T-helper 1 cell treated with Interleukin-12 subunit alpha and Interleukin-12 subunit beta and Interleukin-4 antibody, amounts not matched to agents 30 μg/mL and 1 μg/mL, for 36 hours (primary cell): Measurements from ENCODE around the gene PDLIM7.

ENCODE experiments used
- H3K27ac Mint-ChIP-seq: one replicate; pipeline ENCODE4 v1.8.0; 2021; ENCODE audit warnings: mild to moderate bottlenecking, mixed read lengths
- H3K27me3 Mint-ChIP-seq: one replicate; pipeline ENCODE4 v1.8.0; 2021; ENCODE audit warnings: low read depth, mixed read lengths
- H3K36me3 Mint-ChIP-seq: one replicate; pipeline ENCODE4 v1.8.0; 2021; ENCODE audit warnings: low read depth, mixed read lengths
- H3K4me1 Mint-ChIP-seq: one replicate; pipeline ENCODE4 v1.8.0; 2021; ENCODE audit warnings: low read depth, mixed read lengths
- H3K4me3 Mint-ChIP-seq: one replicate; pipeline ENCODE4 v1.8.0; 2021; ENCODE audit warnings: mild to moderate bottlenecking, moderate library complexity, mixed read lengths
- H3K9me3 Mint-ChIP-seq: one replicate; pipeline ENCODE4 v1.8.0; 2021; ENCODE audit warnings: mixed read lengths

PDLIM7 gene

GRCh38 chr5:177504086-177505056, 7.0 kb upstream of the PDLIM7 start:
- peaks cover 2% of the 10 kb centered on the region for H3K4me1 Mint-ChIP-seq
- H3K27ac Mint-ChIP-seq = no peak overlapping the region
- H3K4me3 Mint-ChIP-seq = no peak overlapping the region
- H3K36me3 Mint-ChIP-seq = peaks cover 2% of the 10 kb centered on the region
- H3K27me3 Mint-ChIP-seq = peaks cover 10% of the 10 kb centered on the region
- no peaks in the 10 kb centered on the region for H3K9me3 Mint-ChIP-seq

- Mint-ChIP-seq H3K4me1 (peaks cover 7% of the 10 kb centered on the region), H3K4me3 (no peak overlapping the region), H3K9me3 (no peaks in the 10 kb centered on the region), H3K27me3 (peaks cover 15% of the 10 kb centered on the region), H3K27ac (no peak overlapping the region), H3K36me3 (peaks cover 3% of the 10 kb centered on the region)
Observed at GRCh38 chr5:177503351-177504085, 6.1 kb upstream of the PDLIM7 start.

- peaks cover 22% of the 10 kb centered on the region for H3K27me3 Mint-ChIP-seq
- peaks cover 11% of the 10 kb centered on the region for H3K4me1 Mint-ChIP-seq
- H3K9me3 Mint-ChIP-seq = no peaks in the 10 kb centered on the region
- H3K27ac Mint-ChIP-seq = no peak overlapping the region
- peaks cover 3% of the 10 kb centered on the region for H3K36me3 Mint-ChIP-seq
- no peak overlapping the region for H3K4me3 Mint-ChIP-seq
Observed at GRCh38 chr5:177502886-177503285, 5.5 kb upstream of the PDLIM7 start.

- Mint-ChIP-seq H3K27me3 (peaks cover 24% of the 10 kb centered on the region), H3K4me1 (peaks cover 14% of the 10 kb centered on the region), H3K4me3 (no peak overlapping the region), H3K27ac (no peak overlapping the region), H3K36me3 (peaks cover 3% of the 10 kb centered on the region), H3K9me3 (no peaks in the 10 kb centered on the region)
Observed at GRCh38 chr5:177501874-177502678, 4.7 kb upstream of the PDLIM7 start.

- Mint-ChIP-seq H3K4me3 (no peak overlapping the region), H3K27me3 (peaks cover 24% of the 10 kb centered on the region), H3K9me3 (no peaks in the 10 kb centered on the region), H3K27ac (no peak overlapping the region), H3K4me1 (peaks cover 18% of the 10 kb centered on the region), H3K36me3 (peaks cover 3% of the 10 kb centered on the region)
Observed at GRCh38 chr5:177500685-177501522, 3.5 kb upstream of the PDLIM7 start.

- Mint-ChIP-seq H3K4me1 (peaks cover 19% of the 10 kb centered on the region), H3K36me3 (peaks cover 3% of the 10 kb centered on the region), H3K27me3 (peaks cover 24% of the 10 kb centered on the region), H3K4me3 (no peak overlapping the region), H3K9me3 (no peaks in the 10 kb centered on the region), H3K27ac (no peak overlapping the region)
Observed at GRCh38 chr5:177499842-177500241, 2.4 kb upstream of the PDLIM7 start.

- Mint-ChIP-seq H3K27ac (peak overlapping the region; percentile 81), H3K4me3 (peak overlapping the region; percentile 85), H3K4me1 (peaks cover 27% of the 10 kb centered on the region), H3K9me3 (no peaks in the 10 kb centered on the region), H3K36me3 (peaks cover 3% of the 10 kb centered on the region), H3K27me3 (peaks cover 24% of the 10 kb centered on the region)
Observed at GRCh38 chr5:177498013-177498787, 796 bp upstream of the PDLIM7 start.

GRCh38 chr5:177496727-177497291, 595 bp downstream of the PDLIM7 start:
- Mint-ChIP-seq H3K4me1 (peaks cover 27% of the 10 kb centered on the region), H3K36me3 (peaks cover 3% of the 10 kb centered on the region), H3K9me3 (no peaks in the 10 kb centered on the region), H3K4me3 (peak overlapping the region; percentile 76), H3K27ac (no peak overlapping the region), H3K27me3 (peaks cover 24% of the 10 kb centered on the region)

- H3K4me3 Mint-ChIP-seq = peak overlapping the region; percentile 76
- peaks cover 4% of the 10 kb centered on the region for H3K36me3 Mint-ChIP-seq
- H3K9me3 Mint-ChIP-seq = no peaks in the 10 kb centered on the region
- H3K4me1 Mint-ChIP-seq = peaks cover 27% of the 10 kb centered on the region
- H3K27ac Mint-ChIP-seq = peak overlapping the region; percentile 72
- peaks cover 24% of the 10 kb centered on the region for H3K27me3 Mint-ChIP-seq
Observed at GRCh38 chr5:177496070-177496726, 1.2 kb downstream of the PDLIM7 start.

GRCh38 chr5:177495243-177496060, 2.0 kb downstream of the PDLIM7 start:
- Mint-ChIP-seq H3K4me3 (peak overlapping the region; percentile 76), H3K27ac (no peak overlapping the region), H3K27me3 (peaks cover 22% of the 10 kb centered on the region), H3K9me3 (no peaks in the 10 kb centered on the region), H3K36me3 (peaks cover 4% of the 10 kb centered on the region), H3K4me1 (peaks cover 25% of the 10 kb centered on the region)

- Mint-ChIP-seq H3K27me3 (peaks cover 17% of the 10 kb centered on the region), H3K4me1 (peaks cover 25% of the 10 kb centered on the region), H3K27ac (peak overlapping the region; percentile 77), H3K9me3 (no peaks in the 10 kb centered on the region), H3K4me3 (no peak overlapping the region), H3K36me3 (peaks cover 7% of the 10 kb centered on the region)
Observed at GRCh38 chr5:177494346-177495195, 2.8 kb downstream of the PDLIM7 start.
